ENCODE measurements around the gene UPB1.
"Not testable (repeated sequence)": the region's sequence is repeated elsewhere in the genome, so short reads cannot be mapped to it uniquely, and the experiment has no call there.

Gene UPB1

GRCh38 chr22:24482575-24482974, 12.6 kb upstream of the UPB1 start:
- DNase-seq: no peak

DNA sequence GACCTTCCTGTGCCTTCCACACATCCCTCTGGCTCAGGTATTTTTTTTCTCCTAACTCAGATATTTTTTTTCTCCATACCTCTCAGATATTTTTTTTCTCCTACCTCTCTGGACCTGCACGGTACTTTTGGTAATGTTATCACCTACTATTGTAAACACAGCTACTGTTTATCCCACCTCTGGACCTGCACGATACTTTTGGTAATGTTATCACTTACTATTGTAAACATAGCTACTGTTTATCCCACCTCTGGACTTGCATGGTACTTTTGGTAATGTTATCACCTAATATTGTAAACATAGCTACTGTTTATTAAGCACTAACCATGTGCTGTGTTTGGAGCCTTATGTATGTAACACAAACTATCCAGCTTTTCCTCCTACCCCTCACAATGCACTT, 12.1 kb upstream of the UPB1 start:
- no peak for DNase-seq

GRCh38 chr22:24483976-24484545, 11.1 kb upstream of the UPB1 start:
- no peak for DNase-seq

DNA sequence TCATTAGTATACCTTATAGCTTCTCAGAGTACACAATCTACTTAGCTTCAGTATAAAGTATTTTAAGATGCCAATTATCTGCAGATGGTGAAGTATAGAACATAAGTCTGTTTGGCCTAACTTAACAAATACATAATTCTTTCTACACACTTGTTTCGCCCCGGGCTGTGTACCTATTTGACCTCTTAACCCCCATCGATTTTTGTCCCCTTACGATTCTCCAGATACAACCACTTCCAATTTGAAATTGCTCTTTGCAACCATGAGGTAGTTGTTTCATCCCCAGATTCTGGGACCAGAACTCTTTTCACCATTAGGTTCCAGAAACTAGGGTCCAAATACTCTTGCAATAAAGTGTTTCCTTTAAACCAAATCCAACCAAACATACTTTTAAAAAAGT, 10.0 kb upstream of the UPB1 start:
- no peak for DNase-seq

GRCh38 chr22:24485608-24486007, 9.5 kb upstream of the UPB1 start:
- no peak for DNase-seq

- DNase-seq: peak; percentile 33
These were observed 8.6 kb upstream of the UPB1 start for GRCh38 chr22:24486501-24486921.

DNA sequence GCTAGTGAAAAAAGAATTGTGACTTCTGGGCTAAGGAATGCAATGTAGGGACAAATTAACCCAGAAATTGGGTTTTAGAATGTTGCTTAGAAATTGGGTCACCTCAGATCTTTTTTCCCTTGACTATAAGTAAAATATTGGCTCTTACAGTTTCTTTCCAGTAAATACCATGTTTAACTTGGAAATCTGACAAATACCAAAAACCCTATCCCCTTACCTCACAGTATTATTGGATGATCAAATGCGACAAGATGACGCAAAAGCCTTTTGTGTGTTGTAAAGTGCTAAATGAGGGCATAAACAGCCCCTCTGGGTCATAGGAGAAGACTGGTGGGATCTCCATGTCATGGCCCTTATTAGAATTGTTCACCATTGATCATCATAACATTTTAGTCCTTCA, 6.1 kb upstream of the UPB1 start:
- DNase-seq: no peak

GRCh38 chr22:24489434-24489833, 5.7 kb upstream of the UPB1 start:
- not testable (repeated sequence) for DNase-seq

- no peak for DNase-seq
These were observed 2.7 kb upstream of the UPB1 start for GRCh38 chr22:24492391-24492790.

- DNase-seq: no peak
These were observed 985 bp upstream of the UPB1 start for GRCh38 chr22:24494167-24494527.

DNA sequence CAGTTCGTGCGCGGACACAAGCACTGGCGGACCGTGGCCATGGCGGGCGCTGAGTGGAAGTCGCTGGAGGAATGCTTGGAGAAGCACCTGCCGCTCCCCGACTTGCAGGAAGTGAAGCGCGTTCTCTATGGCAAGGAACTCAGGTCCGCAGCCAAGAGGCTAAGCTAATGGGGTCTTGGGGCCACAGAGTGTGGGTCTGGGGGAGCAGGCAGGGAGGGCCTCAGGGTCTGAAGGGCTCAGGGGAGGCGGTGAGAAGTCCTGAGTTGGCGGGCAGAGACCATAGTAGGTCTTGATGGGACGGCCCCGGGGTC, 188 bp downstream of the UPB1 start:
- no peak for DNase-seq

DNA sequence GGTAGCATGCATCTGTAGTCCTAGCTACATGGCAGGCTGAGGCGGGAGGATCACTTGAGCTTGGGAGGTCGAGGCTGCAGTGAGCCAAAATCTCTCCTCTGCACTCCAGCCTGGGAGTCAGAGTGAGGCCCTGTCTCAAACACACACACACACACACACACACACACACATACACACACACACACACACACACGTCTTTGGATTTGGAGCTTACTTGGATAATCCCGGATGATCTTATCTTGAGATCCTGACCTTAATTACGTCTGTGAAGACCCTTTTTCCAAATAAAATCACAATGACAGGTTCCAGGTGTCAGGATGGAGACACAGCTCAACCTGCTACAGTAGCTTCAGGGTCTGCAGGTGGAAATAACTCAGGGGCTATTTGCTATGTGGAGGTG, 1.1 kb downstream of the UPB1 start:
- DNase-seq: no peak

- no peak for DNase-seq
These were observed 1.5 kb downstream of the UPB1 start for GRCh38 chr22:24496661-24497060.

DNA sequence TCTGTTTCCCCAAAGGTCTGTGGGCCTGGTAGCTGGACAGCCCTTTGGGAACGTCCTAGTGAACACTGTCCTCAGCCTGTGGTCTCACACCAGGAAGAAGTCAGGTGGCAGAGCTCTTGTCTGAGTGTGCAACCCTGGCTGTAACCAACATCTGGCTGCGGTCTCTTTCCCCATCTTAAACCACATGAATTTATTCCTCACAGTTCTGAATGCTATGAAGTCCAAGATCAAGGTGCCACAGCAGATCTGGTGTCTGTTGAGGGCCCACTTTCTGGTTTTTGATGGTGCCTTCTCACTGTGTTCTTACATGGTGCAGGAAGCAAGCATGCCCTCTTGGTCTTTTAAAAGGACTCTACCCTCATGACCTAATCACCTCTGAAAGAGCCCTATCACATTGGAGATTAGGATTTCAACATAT, 2.7 kb downstream of the UPB1 start:
- no peak for DNase-seq

DNA sequence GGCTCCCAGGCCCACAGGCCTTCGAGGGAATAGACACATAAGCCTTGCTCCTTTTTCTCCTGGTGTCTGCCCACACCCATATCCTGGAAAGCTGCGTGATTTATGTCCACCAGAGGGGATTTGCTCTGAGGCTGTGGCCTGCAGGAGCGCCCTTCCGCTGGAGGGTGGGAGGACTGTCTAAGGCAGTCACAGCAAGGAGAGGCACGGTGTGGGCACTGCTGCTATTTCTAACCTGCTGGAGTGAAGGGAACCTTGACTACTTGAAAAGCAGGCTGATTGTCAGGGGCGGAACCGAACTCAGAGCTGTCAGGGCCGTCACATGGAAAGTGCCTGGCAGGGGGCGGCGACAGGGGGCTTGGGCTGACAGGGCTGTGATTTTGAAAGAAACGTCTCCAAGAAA, 3.7 kb downstream of the UPB1 start:
- DNase-seq: no peak

- DNase-seq: no peak
These were observed 4.7 kb downstream of the UPB1 start for GRCh38 chr22:24499706-24500276.

- DNase-seq: no peak
These were observed 5.2 kb downstream of the UPB1 start for GRCh38 chr22:24500277-24500820.

- no peak for DNase-seq
These were observed 6.3 kb downstream of the UPB1 start for GRCh38 chr22:24501301-24502005.

DNA sequence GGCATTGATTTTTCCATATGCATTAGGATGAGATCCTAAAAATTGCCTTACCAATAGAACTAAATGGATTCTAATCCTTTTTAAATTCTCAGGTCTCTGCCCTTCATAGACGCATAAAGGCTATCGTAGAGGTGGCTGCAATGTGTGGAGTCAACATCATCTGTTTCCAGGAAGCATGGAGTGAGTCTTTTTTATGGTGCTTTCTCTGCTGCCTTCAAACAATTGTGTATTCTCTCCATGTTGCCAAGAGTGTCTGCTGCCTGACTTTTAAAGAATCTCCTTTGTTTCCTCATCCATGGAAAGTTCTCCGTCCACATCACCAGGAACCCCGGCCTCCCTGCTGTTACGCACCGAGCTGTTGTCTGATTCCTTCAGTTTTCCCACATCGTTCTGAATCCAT, 6.9 kb downstream of the UPB1 start:
- no peak for DNase-seq

DNA sequence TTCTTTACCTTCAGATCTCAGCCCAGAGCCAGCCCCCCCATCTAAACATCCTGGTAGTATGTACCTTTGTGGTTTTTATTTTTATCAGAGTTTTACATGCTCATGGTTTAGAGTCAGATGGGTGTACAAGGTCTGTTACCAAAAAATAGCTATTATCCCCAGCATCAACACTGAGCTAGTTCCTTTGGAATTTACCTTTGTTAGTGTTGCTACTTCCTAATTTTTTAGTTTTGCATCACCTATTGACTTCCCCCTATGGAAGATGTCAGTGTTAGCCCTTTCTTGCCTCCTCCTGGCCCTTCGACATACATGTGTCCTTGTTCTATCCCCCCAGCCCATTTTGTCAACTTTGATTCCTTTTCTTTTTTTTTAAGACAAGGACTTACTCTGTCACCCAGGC, 7.4 kb downstream of the UPB1 start:
- DNase-seq: no peak

GRCh38 chr22:24503137-24503842, 8.2 kb downstream of the UPB1 start:
- DNase-seq: peak; percentile 74

GRCh38 chr22:24503843-24504338, 8.8 kb downstream of the UPB1 start:
- DNase-seq: no peak

DNA sequence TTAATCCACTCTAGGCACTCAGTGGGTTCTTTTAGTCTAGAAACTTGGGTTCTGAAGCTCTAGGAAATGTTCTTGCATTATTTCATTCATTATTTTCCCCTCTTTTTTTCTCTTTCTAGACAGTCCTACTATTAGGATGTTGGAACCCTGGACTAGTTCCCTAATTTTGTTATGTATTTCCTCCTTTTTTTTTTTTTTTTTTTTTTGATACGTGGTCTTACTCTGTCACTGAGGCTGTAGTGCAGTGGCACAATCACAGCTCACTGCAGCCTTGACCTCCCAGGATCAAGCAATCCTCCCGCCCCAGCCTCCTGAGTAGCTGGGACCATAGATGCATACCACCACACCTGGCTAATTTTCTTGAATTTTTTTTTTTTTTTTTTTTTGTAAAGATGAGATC, 9.4 kb downstream of the UPB1 start:
- no peak for DNase-seq

Data from stimulated activated CD4-positive, alpha-beta T cell treated with anti-CD3 and anti-CD28 coated beads, Interleukin-4, amount 100 ng/mL, for 24 hours (primary cell).